ENCODE measurements around the gene PRKACA.

DNA sequence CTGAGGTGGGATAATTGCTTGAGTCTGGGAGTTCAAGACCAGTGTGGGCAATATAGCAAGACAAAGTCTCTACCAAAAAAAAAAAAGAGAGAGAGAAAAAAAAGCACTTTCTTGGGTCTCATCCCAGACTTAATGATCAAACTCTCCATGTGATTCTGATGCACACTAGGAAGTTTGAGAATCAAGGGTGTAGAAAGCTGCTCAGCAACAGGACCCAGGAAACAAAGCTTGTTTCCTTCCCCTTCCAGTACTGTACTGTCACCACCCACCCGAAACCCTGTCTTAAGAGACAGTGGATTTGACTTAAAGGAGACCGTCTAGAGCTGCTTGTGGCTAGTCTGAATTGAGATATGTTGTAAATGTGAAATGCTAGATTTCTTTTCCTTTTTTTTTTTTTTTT is 39.2 kb downstream of the PRKACA start:
- TF ChIP-seq, protein P1, sequence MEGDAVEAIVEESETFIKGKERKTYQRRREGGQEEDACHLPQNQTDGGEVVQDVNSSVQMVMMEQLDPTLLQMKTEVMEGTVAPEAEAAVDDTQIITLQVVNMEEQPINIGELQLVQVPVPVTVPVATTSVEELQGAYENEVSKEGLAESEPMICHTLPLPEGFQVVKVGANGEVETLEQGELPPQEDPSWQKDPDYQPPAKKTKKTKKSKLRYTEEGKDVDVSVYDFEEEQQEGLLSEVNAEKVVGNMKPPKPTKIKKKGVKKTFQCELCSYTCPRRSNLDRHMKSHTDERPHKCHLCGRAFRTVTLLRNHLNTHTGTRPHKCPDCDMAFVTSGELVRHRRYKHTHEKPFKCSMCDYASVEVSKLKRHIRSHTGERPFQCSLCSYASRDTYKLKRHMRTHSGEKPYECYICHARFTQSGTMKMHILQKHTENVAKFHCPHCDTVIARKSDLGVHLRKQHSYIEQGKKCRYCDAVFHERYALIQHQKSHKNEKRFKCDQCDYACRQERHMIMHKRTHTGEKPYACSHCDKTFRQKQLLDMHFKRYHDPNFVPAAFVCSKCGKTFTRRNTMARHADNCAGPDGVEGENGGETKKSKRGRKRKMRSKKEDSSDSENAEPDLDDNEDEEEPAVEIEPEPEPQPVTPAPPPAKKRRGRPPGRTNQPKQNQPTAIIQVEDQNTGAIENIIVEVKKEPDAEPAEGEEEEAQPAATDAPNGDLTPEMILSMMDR (conservative IDR thresholded peaks at IDR 0.05; ENCODE audit: low read depth, low read length) = no peak
- TF ChIP-seq EZH2 (IDR thresholded peaks at IDR 0.05; ENCODE audit: borderline replicate concordance, low read depth, low read length, poor library complexity, severe bottlenecking) = no peak

Data from A673 (cell line).